Liver (tissue), 3 donors: ENCODE data around the gene TCAP.

Experiments used
- ATF3 ChIP-seq: IDR thresholded peaks from 2 replicates; pipeline ENCODE4 v1.6.1; 2016; ENCODE audit warnings: antibody characterized with exemption
- CTCF ChIP-seq: fragments of 150-350 bp; IDR thresholded peaks from 2 replicates; pipeline ENCODE4 v1.5.1; 2017; ENCODE audit warnings: improper control_type of control experiment, low read depth, low read length; ENCODE audit not compliant: missing input control
- EGR1 ChIP-seq, 2 donors: IDR thresholded peaks; 2 replicates each; pipeline ENCODE4 v1.6.1; 2016 to 2018; ENCODE audit warnings: antibody characterized with exemption in 2 of 2, low read depth in 2 of 2
- GABPA ChIP-seq, 2 donors: IDR thresholded peaks in 1 of 2; conservative IDR thresholded peaks in 1 of 2; 2 replicates each; pipeline ENCODE4 v1.6.1; 2016; ENCODE audit warnings: antibody characterized with exemption in 2 of 2, mild to moderate bottlenecking in 1 of 2, moderate library complexity in 1 of 2
- HNF4A ChIP-seq, 2 donors: conservative IDR thresholded peaks; 2 replicates each; pipeline ENCODE4 v1.6.1; 2016; ENCODE audit warnings: antibody characterized with exemption in 2 of 2, mild to moderate bottlenecking in 2 of 2
- JUND ChIP-seq, 2 donors: IDR thresholded peaks; 2 replicates each; pipeline ENCODE4 v1.6.1; 2016; ENCODE audit warnings: antibody characterized with exemption in 2 of 2
- RAD21 ChIP-seq, 2 donors: IDR thresholded peaks; 2 replicates each; pipeline ENCODE4 v1.6.1; 2016; ENCODE audit warnings: antibody characterized with exemption in 2 of 2, mild to moderate bottlenecking in 2 of 2
- REST ChIP-seq: IDR thresholded peaks from 2 replicates; pipeline ENCODE4 v1.6.1; 2016; ENCODE audit warnings: antibody characterized with exemption, mild to moderate bottlenecking
- donor health status: healthy.
- donor health status: healthy.

- TF ChIP-seq CTCF = no peak
- TF ChIP-seq GABPA (IDR thresholded peaks at IDR 0.05 in 1 of 2, conservative IDR thresholded peaks at IDR 0.05 in 1 of 2) = no peak
- TF ChIP-seq REST = no peak
- TF ChIP-seq ATF3 = no peak
- no peak for TF ChIP-seq JUND (IDR thresholded peaks at IDR 0.05)
- no peak for TF ChIP-seq RAD21 (IDR thresholded peaks at IDR 0.05)
- no peak for TF ChIP-seq HNF4A (conservative IDR thresholded peaks at IDR 0.05)
- TF ChIP-seq EGR1 (IDR thresholded peaks at IDR 0.05; ENCODE audit: low read depth in 2 of 2) = no peak
Measured at GRCh38 chr17:39711851-39712250, 46.7 kb downstream of the TCAP start.
